Activated CD4-positive, CD25-positive, alpha-beta regulatory T cell treated with anti-CD3 and anti-CD28 coated beads, Interleukin-2, amount 50 U/mL, for 16 hours (primary cell): Measurements from ENCODE around the gene FOXA1.
"Not testable (repeated sequence)": the region's sequence is repeated elsewhere in the genome, so short reads cannot be mapped to it uniquely, and the experiment has no call there.

Source experiments
- DNase-seq: peaks from one replicate; pipeline ENCODE4 v3.0.0-alpha.2; 2020; ENCODE audit warnings: low read depth, low spot score

FOXA1 gene

GRCh38 chr14:37558740-37559139 lies 36.3 kb downstream of the FOXA1 start:
- no peak for DNase-seq

- not testable (repeated sequence) for DNase-seq
These were observed 39.5 kb downstream of the FOXA1 start for GRCh38 chr14:37555596-37555995.

GRCh38 chr14:37553935-37554550 lies 41.0 kb downstream of the FOXA1 start:
- no peak for DNase-seq

- no peak for DNase-seq
These were observed 43.9 kb downstream of the FOXA1 start for GRCh38 chr14:37551119-37551518.

- DNase-seq, result no peak
These were observed 44.5 kb downstream of the FOXA1 start for GRCh38 chr14:37550511-37550910.

- no peak for DNase-seq
These were observed 48.2 kb downstream of the FOXA1 start for GRCh38 chr14:37546621-37547447.

- DNase-seq, result no peak
These were observed 49.9 kb downstream of the FOXA1 start for GRCh38 chr14:37545174-37545573.

- DNase-seq, result no peak
These were observed 50.6 kb downstream of the FOXA1 start for GRCh38 chr14:37544407-37544806.

- no peak for DNase-seq
These were observed 55.1 kb downstream of the FOXA1 start for GRCh38 chr14:37539992-37540391.
